GM23338 (cell line): ENCODE measurements around the gene PKP3. TPM values are rescaled to one million over a fixed set of nuclear protein-coding genes. Genes with fewer than 3 reads are reported as not detected.

ENCODE experiments used
- ATAC-seq: fragments of 200-7000 bp; cut with Tn5 transposase; 3 replicates; pipeline ENCODE4 v1.9.1; 2020
- DNase-seq: peaks from one replicate; pipeline ENCODE4 v3.0.0-alpha.2; 2015; ENCODE audit warnings: low spot score
- H2AFZ ChIP-seq: fragments of 200-600 bp; sonication (generic); 2 replicates; pipeline ENCODE4 v1.8.0; 2016; ENCODE audit warnings: antibody characterized with exemption, mild to moderate bottlenecking, moderate library complexity
- H3F3A ChIP-seq: fragments of 200-600 bp; sonication (generic); replicated peaks from 2 replicates; pipeline ENCODE4 v1.8.0; 2017; ENCODE audit warnings: antibody characterized with exemption, mixed run types, low read depth
- H3K27ac ChIP-seq: fragments of 200-600 bp; sonication (generic); 2 replicates; pipeline ENCODE4 v1.6.1; 2016; ENCODE audit warnings: low read depth
- H3K27me3 ChIP-seq: fragments of 200-600 bp; sonication (generic); 2 replicates; pipeline ENCODE4 v1.8.0; 2016; ENCODE audit warnings: mild to moderate bottlenecking, mixed run types, moderate library complexity; ENCODE audit not compliant: insufficient read depth
- H3K36me3 ChIP-seq: fragments of 200-600 bp; sonication (generic); 2 replicates; pipeline ENCODE4 v1.8.0; 2016; ENCODE audit warnings: mild to moderate bottlenecking; ENCODE audit not compliant: insufficient read depth
- H3K4me1 ChIP-seq: fragments of 200-600 bp; sonication (generic); 2 replicates; pipeline ENCODE4 v1.8.0; 2016; ENCODE audit warnings: mild to moderate bottlenecking, moderate library complexity; ENCODE audit not compliant: insufficient read depth
- H3K4me2 ChIP-seq: fragments of 200-600 bp; sonication (generic); 2 replicates; pipeline ENCODE4 v1.7.1; 2017; ENCODE audit warnings: mixed run types
- H3K4me3 ChIP-seq: fragments of 200-600 bp; sonication (generic); 2 replicates; pipeline ENCODE4 v1.6.1; 2016; ENCODE audit warnings: mixed run types
- H3K79me2 ChIP-seq: fragments of 200-600 bp; sonication (generic); replicated peaks from 2 replicates; pipeline ENCODE4 v1.8.0; 2017; ENCODE audit warnings: mild to moderate bottlenecking; ENCODE audit not compliant: insufficient read depth
- H3K9me2 ChIP-seq: fragments of 200-600 bp; sonication (generic); 2 replicates; pipeline ENCODE4 v1.8.0; 2017; ENCODE audit not compliant: insufficient read depth
- H4K20me1 ChIP-seq: fragments of 200-600 bp; sonication (generic); replicated peaks from 2 replicates; pipeline ENCODE4 v1.8.0; 2017; ENCODE audit warnings: mild to moderate bottlenecking; ENCODE audit not compliant: insufficient read depth
- H3K27ac Mint-ChIP-seq: 2 replicates; pipeline ENCODE4 v1.8.0; 2020; ENCODE audit warnings: inconsistent platforms, mild to moderate bottlenecking, moderate library complexity, mixed read lengths
- H3K27me3 Mint-ChIP-seq: 3 replicates; pipeline ENCODE4 v1.8.0; 2022; ENCODE audit warnings: low read depth, mild to moderate bottlenecking, moderate library complexity, mixed read lengths, inconsistent platforms; ENCODE audit not compliant: insufficient read depth, poor library complexity
- H3K36me3 Mint-ChIP-seq: 3 replicates; pipeline ENCODE4 v1.8.0; 2021; ENCODE audit warnings: low read depth, mild to moderate bottlenecking, inconsistent platforms, moderate library complexity, mixed read lengths
- H3K4me1 Mint-ChIP-seq: 3 replicates; pipeline ENCODE4 v1.8.0; 2020; ENCODE audit warnings: mild to moderate bottlenecking, inconsistent platforms, mixed read lengths
- H3K4me3 Mint-ChIP-seq: 3 replicates; pipeline ENCODE4 v1.8.0; 2021; ENCODE audit warnings: moderate library complexity, mild to moderate bottlenecking, inconsistent platforms, mixed read lengths
- H3K9me3 Mint-ChIP-seq: 3 replicates; pipeline ENCODE4 v1.8.0; 2020; ENCODE audit warnings: moderate library complexity, mild to moderate bottlenecking, inconsistent platforms, mixed read lengths
- CREB1 ChIP-seq: fragments of 250-450 bp; sonication (Bioruptor Pico); IDR thresholded peaks from 2 replicates; pipeline ENCODE4 v1.5.0; 2020; ENCODE audit warnings: low read depth, mild to moderate bottlenecking, moderate library complexity
- EZH2 ChIP-seq: fragments of 200-600 bp; sonication (generic); IDR thresholded peaks from one replicate; pipeline ENCODE4 v1.8.0; 2017; ENCODE audit warnings: antibody characterized with exemption, mild to moderate bottlenecking, low read depth; ENCODE audit not compliant: unreplicated experiment
- EZH2phosphoT487 ChIP-seq: fragments of 200-600 bp; sonication (generic); IDR thresholded peaks from one replicate; pipeline ENCODE4 v1.8.1; 2018; ENCODE audit warnings: antibody characterized with exemption; ENCODE audit not compliant: unreplicated experiment
- JUNB ChIP-seq: IDR thresholded peaks from one replicate; pipeline ENCODE4 v1.6.1; 2016; ENCODE audit warnings: antibody characterized with exemption; ENCODE audit not compliant: unreplicated experiment
- NANOG ChIP-seq: IDR thresholded peaks from 2 replicates; pipeline ENCODE4 v1.6.1; 2016; ENCODE audit warnings: antibody characterized with exemption, borderline replicate concordance
- POLR2AphosphoS5 ChIP-seq: IDR thresholded peaks from 2 replicates; pipeline ENCODE4 v1.6.1; 2016; ENCODE audit warnings: antibody characterized with exemption, low read depth
- ZNF114 ChIP-seq: fragments of 250-450 bp; sonication (Bioruptor Pico); IDR thresholded peaks from 2 replicates; pipeline ENCODE4 v1.5.0; 2020; ENCODE audit warnings: mild to moderate bottlenecking, moderate library complexity
- ZNF331 ChIP-seq: fragments of 250-450 bp; sonication (Bioruptor Pico); IDR thresholded peaks from 2 replicates; pipeline ENCODE4 v1.5.0; 2020; ENCODE audit warnings: low read depth, mild to moderate bottlenecking, moderate library complexity
- polyA plus RNA-seq: library from polyadenylated mRNA; unstranded; fragments of >200 nt; fragmentation: Nextera tagmentation; extraction: Ambion mirVana; gene quantifications from 2 replicates; pipeline ENCODE4 v1.2.1, GENCODE V29; 2016
- total RNA-seq: library from RNA; depleted of rRNA; stranded (reverse); fragments of >200 nt; shearing (Covaris generic); gene quantifications from 2 replicates; pipeline ENCODE4 v1.2.3, GENCODE V29; 2014
- TF ChIP-seq, protein P1 (sequence below): IDR thresholded peaks from one replicate; pipeline ENCODE4 v1.6.1; 2018; ENCODE audit warnings: antibody characterized with exemption; ENCODE audit not compliant: unreplicated experiment
- TF ChIP-seq, protein P2 (sequence below), 2 experiments: fragments of 200-600 bp in 1 of 2; sonication (generic) in 1 of 2; conservative IDR thresholded peaks; 2 replicates each; pipeline versions ENCODE4 v1.5.1 to v1.6.1; 2016 to 2017; ENCODE audit warnings: antibody characterized with exemption in 2 of 2, low read depth in 2 of 2, mild to moderate bottlenecking in 2 of 2, moderate library complexity in 1 of 2
- TF ChIP-seq, protein P3 (sequence below): fragments of 250-450 bp; sonication (Bioruptor Pico); IDR thresholded peaks from 2 replicates; pipeline ENCODE4 v1.5.0; 2020; ENCODE audit warnings: mild to moderate bottlenecking, moderate library complexity
- TF ChIP-seq, protein P4 (sequence below): IDR thresholded peaks from 2 replicates; pipeline ENCODE4 v1.6.1; 2016; ENCODE audit warnings: antibody characterized with exemption

PKP3 gene
- total and polyA plus RNA-seq, 2 experiments from 2014 or later, result 7.2 to 23.0 TPM

DNA sequence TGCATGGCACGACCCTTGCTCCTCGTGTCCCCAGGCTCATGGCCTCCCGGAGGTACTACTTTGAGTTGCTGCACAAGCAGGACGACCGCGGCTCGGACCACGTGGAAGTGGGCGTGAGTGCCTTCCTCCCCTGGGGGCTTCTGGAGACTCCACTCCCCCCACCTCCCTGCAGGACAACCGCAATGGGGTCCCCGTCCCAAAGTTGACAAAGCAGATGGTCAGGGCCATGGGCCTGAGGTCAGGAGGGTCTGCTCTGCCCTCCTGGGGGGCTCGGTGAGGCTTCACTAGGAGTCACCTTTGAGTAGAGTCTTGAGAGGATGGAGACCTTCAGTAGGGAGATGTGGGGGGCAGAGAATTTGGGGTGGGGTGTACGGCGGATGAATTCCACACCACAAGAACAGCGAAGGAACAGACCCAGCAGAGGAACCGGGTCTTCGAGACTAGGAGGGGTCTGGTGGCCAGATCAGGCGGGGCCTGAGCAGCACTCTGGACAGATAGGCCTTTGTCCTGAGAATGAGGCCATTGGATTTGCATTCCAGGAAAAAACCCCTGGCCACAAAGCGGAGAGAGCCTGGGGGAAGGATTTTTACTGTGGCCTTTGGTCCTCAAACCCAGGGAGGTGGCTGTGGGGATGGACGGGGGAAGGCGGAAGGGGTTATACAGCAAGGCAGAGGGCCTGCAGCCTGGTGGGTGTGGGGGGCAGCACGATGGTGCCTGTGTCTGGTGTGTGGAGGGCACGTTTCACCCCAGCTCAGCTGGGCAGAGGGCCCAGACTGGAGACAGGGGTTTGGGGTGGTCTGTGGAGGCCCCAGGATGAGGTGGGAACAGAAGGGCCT, 20.1 kb upstream of the PKP3 start:
- no peak overlapping the region for H3K4me3 Mint-ChIP-seq
- TF ChIP-seq EZH2phosphoT487, result no peak
- TF ChIP-seq, protein P1, sequence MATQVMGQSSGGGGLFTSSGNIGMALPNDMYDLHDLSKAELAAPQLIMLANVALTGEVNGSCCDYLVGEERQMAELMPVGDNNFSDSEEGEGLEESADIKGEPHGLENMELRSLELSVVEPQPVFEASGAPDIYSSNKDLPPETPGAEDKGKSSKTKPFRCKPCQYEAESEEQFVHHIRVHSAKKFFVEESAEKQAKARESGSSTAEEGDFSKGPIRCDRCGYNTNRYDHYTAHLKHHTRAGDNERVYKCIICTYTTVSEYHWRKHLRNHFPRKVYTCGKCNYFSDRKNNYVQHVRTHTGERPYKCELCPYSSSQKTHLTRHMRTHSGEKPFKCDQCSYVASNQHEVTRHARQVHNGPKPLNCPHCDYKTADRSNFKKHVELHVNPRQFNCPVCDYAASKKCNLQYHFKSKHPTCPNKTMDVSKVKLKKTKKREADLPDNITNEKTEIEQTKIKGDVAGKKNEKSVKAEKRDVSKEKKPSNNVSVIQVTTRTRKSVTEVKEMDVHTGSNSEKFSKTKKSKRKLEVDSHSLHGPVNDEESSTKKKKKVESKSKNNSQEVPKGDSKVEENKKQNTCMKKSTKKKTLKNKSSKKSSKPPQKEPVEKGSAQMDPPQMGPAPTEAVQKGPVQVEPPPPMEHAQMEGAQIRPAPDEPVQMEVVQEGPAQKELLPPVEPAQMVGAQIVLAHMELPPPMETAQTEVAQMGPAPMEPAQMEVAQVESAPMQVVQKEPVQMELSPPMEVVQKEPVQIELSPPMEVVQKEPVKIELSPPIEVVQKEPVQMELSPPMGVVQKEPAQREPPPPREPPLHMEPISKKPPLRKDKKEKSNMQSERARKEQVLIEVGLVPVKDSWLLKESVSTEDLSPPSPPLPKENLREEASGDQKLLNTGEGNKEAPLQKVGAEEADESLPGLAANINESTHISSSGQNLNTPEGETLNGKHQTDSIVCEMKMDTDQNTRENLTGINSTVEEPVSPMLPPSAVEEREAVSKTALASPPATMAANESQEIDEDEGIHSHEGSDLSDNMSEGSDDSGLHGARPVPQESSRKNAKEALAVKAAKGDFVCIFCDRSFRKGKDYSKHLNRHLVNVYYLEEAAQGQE, result no peak
- TF ChIP-seq, protein P2, sequence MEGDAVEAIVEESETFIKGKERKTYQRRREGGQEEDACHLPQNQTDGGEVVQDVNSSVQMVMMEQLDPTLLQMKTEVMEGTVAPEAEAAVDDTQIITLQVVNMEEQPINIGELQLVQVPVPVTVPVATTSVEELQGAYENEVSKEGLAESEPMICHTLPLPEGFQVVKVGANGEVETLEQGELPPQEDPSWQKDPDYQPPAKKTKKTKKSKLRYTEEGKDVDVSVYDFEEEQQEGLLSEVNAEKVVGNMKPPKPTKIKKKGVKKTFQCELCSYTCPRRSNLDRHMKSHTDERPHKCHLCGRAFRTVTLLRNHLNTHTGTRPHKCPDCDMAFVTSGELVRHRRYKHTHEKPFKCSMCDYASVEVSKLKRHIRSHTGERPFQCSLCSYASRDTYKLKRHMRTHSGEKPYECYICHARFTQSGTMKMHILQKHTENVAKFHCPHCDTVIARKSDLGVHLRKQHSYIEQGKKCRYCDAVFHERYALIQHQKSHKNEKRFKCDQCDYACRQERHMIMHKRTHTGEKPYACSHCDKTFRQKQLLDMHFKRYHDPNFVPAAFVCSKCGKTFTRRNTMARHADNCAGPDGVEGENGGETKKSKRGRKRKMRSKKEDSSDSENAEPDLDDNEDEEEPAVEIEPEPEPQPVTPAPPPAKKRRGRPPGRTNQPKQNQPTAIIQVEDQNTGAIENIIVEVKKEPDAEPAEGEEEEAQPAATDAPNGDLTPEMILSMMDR (conservative IDR thresholded peaks at IDR 0.05; ENCODE audit: low read depth in 2 of 2), result no peak
- no peak for TF ChIP-seq EZH2
- no peak for TF ChIP-seq ZNF331
- no peak for TF ChIP-seq ZNF114
- TF ChIP-seq POLR2AphosphoS5, result no peak
- no peak for TF ChIP-seq JUNB
- no peak for TF ChIP-seq CREB1 (CRISPR knock-in tag)
- TF ChIP-seq, protein P3, sequence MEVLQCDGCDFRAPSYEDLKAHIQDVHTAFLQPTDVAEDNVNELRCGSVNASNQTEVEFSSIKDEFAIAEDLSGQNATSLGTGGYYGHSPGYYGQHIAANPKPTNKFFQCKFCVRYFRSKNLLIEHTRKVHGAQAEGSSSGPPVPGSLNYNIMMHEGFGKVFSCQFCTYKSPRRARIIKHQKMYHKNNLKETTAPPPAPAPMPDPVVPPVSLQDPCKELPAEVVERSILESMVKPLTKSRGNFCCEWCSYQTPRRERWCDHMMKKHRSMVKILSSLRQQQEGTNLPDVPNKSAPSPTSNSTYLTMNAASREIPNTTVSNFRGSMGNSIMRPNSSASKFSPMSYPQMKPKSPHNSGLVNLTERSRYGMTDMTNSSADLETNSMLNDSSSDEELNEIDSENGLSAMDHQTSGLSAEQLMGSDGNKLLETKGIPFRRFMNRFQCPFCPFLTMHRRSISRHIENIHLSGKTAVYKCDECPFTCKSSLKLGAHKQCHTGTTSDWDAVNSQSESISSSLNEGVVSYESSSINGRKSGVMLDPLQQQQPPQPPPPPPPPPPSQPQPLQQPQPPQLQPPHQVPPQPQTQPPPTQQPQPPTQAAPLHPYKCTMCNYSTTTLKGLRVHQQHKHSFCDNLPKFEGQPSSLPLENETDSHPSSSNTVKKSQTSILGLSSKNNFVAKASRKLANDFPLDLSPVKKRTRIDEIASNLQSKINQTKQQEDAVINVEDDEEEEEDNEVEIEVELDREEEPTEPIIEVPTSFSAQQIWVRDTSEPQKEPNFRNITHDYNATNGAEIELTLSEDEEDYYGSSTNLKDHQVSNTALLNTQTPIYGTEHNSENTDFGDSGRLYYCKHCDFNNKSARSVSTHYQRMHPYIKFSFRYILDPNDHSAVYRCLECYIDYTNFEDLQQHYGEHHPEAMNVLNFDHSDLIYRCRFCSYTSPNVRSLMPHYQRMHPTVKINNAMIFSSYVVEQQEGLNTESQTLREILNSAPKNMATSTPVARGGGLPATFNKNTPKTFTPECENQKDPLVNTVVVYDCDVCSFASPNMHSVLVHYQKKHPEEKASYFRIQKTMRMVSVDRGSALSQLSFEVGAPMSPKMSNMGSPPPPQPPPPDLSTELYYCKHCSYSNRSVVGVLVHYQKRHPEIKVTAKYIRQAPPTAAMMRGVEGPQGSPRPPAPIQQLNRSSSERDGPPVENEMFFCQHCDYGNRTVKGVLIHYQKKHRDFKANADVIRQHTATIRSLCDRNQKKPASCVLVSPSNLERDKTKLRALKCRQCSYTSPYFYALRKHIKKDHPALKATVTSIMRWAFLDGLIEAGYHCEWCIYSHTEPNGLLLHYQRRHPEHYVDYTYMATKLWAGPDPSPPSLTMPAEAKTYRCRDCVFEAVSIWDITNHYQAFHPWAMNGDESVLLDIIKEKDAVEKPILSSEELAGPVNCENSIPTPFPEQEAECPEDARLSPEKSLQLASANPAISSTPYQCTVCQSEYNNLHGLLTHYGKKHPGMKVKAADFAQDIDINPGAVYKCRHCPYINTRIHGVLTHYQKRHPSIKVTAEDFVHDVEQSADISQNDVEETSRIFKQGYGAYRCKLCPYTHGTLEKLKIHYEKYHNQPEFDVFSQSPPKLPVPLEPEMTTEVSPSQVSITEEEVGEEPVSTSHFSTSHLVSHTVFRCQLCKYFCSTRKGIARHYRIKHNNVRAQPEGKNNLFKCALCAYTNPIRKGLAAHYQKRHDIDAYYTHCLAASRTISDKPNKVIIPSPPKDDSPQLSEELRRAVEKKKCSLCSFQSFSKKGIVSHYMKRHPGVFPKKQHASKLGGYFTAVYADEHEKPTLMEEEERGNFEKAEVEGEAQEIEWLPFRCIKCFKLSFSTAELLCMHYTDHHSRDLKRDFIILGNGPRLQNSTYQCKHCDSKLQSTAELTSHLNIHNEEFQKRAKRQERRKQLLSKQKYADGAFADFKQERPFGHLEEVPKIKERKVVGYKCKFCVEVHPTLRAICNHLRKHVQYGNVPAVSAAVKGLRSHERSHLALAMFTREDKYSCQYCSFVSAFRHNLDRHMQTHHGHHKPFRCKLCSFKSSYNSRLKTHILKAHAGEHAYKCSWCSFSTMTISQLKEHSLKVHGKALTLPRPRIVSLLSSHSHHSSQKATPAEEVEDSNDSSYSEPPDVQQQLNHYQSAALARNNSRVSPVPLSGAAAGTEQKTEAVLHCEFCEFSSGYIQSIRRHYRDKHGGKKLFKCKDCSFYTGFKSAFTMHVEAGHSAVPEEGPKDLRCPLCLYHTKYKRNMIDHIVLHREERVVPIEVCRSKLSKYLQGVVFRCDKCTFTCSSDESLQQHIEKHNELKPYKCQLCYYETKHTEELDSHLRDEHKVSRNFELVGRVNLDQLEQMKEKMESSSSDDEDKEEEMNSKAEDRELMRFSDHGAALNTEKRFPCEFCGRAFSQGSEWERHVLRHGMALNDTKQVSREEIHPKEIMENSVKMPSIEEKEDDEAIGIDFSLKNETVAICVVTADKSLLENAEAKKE (CRISPR knock-in tag), result no peak
- no peak for TF ChIP-seq NANOG
- TF ChIP-seq, protein P4, sequence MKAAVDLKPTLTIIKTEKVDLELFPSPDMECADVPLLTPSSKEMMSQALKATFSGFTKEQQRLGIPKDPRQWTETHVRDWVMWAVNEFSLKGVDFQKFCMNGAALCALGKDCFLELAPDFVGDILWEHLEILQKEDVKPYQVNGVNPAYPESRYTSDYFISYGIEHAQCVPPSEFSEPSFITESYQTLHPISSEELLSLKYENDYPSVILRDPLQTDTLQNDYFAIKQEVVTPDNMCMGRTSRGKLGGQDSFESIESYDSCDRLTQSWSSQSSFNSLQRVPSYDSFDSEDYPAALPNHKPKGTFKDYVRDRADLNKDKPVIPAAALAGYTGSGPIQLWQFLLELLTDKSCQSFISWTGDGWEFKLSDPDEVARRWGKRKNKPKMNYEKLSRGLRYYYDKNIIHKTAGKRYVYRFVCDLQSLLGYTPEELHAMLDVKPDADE, result no peak
- H3K27ac ChIP-seq, result no peak overlapping the region

More for the DNA sequence above, 20.1 kb upstream of the PKP3 start:
- H3K4me3 ChIP-seq, result no peak overlapping the region
- DNase-seq (no peak), ATAC-seq (no peak)
- H3K27me3 Mint-ChIP-seq, result peaks cover 16% of the 10 kb centered on the region
- H3K79me2 ChIP-seq, result peaks cover 13% of the 10 kb centered on the region
- H3K4me1 Mint-ChIP-seq, result peaks cover 6% of the 10 kb centered on the region; the same call in 2 of the 3 replicates
- peaks cover 4% of the 10 kb centered on the region for H3K36me3 ChIP-seq
- peaks cover 14% of the 10 kb centered on the region; the same call in 1 of the 2 replicates for H3F3A ChIP-seq
- no peaks in the 10 kb centered on the region for H3K9me3 Mint-ChIP-seq
- H3K4me1 ChIP-seq, result no peaks in the 10 kb centered on the region; the same call in 1 of the 2 replicates
- H3K4me2 ChIP-seq, result no peak overlapping the region
- no peaks in the 10 kb centered on the region for H3K9me2 ChIP-seq
- H2AFZ ChIP-seq, result no peak overlapping the region
- no peaks in the 10 kb centered on the region; the same call in 1 of the 2 replicates for H4K20me1 ChIP-seq
- H3K27ac Mint-ChIP-seq, result no peak overlapping the region
- peaks cover 46% of the 10 kb centered on the region for H3K36me3 Mint-ChIP-seq
- no peaks in the 10 kb centered on the region for H3K27me3 ChIP-seq
